Measurements from ENCODE around the gene ZGRF1. TPM values are rescaled to one million over a fixed set of nuclear protein-coding genes. Genes with fewer than 3 reads are reported as not detected.

Gene ZGRF1
- total RNA-seq, 1 donor from 2014 or later: 20.0 TPM

DNA sequence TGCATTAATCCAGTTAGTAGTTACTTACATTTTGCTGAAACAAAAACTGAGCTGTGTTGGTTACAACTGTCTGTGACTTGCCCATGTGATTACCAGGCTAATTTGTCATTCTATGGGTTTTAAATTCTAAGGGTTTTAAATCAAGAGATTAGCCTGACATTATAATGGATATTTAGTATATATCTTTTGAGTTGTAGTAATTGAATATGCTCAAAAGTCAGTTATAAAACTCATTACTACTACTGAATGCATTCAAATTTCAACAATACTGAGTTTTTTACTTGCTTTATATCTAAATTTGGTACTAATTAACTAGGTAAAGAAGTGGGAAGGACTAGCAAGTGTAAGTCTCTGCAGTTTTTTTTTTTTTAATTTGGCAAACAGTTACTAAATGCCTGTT is 14.9 kb upstream of the ZGRF1 start:
- Mint-ChIP-seq H3K27me3 (no peaks in the 10 kb centered on the region), H3K27ac (no peak overlapping the region), H3K9me3 (ENCODE audit: low read depth) (no peaks in the 10 kb centered on the region), H3K36me3 (ENCODE audit: insufficient read depth) (peaks cover 15% of the 10 kb centered on the region), H3K4me1 (ENCODE audit: low read depth) (peaks cover 4% of the 10 kb centered on the region), H3K4me3 (ENCODE audit: low read depth) (no peak overlapping the region)
- TF ChIP-seq, protein P1, sequence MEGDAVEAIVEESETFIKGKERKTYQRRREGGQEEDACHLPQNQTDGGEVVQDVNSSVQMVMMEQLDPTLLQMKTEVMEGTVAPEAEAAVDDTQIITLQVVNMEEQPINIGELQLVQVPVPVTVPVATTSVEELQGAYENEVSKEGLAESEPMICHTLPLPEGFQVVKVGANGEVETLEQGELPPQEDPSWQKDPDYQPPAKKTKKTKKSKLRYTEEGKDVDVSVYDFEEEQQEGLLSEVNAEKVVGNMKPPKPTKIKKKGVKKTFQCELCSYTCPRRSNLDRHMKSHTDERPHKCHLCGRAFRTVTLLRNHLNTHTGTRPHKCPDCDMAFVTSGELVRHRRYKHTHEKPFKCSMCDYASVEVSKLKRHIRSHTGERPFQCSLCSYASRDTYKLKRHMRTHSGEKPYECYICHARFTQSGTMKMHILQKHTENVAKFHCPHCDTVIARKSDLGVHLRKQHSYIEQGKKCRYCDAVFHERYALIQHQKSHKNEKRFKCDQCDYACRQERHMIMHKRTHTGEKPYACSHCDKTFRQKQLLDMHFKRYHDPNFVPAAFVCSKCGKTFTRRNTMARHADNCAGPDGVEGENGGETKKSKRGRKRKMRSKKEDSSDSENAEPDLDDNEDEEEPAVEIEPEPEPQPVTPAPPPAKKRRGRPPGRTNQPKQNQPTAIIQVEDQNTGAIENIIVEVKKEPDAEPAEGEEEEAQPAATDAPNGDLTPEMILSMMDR (IDR thresholded peaks at IDR 0.05; ENCODE audit: unreplicated experiment): no peak
- no peak for DNase-seq (ENCODE audit: low spot score, unreplicated experiment)

DNA sequence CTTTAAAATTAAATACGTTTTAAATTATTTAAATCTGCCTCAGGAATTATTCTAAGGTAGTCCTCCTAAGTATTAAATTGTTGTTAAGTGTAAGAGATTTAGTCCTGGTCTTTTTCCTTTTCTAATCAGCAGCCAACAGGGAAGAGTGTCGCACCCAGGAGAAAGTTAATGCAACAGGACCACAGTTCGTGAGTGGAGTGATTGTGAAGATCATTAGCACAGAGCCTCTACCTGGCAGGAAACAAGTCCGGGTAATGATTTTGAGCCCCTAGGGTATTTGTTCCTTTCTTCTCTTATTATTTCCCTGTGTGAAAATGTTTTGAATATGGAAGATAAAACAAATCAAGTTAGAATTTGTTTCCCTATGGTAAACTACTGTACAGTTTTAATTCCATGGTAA is 13.6 kb upstream of the ZGRF1 start:
- Mint-ChIP-seq H3K27me3 (no peaks in the 10 kb centered on the region), H3K4me3 (ENCODE audit: low read depth) (no peak overlapping the region), H3K27ac (no peak overlapping the region), H3K9me3 (ENCODE audit: low read depth) (no peaks in the 10 kb centered on the region), H3K4me1 (ENCODE audit: low read depth) (peaks cover 4% of the 10 kb centered on the region), H3K36me3 (ENCODE audit: insufficient read depth) (peaks cover 13% of the 10 kb centered on the region)
- TF ChIP-seq, protein P1 (IDR thresholded peaks at IDR 0.05; ENCODE audit: unreplicated experiment): no peak
- DNase-seq (ENCODE audit: low spot score, unreplicated experiment): no peak

DNA sequence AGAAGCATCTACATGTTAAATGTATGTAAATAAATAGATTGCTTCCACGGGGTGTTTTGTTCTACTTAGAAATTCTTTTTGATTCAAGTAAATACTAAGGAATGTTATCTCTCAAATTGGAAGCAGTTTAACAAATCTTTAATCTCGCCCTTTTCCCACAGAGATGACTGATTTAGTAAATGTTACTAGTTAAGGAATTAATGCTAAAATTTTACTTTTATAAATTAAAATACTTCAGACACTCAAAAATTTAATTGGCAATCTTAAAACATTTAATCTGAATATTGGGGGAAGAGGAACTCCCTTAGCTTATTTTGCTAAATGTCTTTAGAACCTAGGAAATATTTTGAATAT is 12.3 kb upstream of the ZGRF1 start:
- TF ChIP-seq, protein P1 (IDR thresholded peaks at IDR 0.05; ENCODE audit: unreplicated experiment): no peak
- Mint-ChIP-seq H3K4me3 (ENCODE audit: low read depth) (no peak overlapping the region), H3K9me3 (ENCODE audit: low read depth) (no peaks in the 10 kb centered on the region), H3K27ac (no peak overlapping the region), H3K36me3 (ENCODE audit: insufficient read depth) (peaks cover 11% of the 10 kb centered on the region), H3K4me1 (ENCODE audit: low read depth) (peaks cover 4% of the 10 kb centered on the region), H3K27me3 (no peaks in the 10 kb centered on the region)
- no peak for DNase-seq (ENCODE audit: low spot score, unreplicated experiment)

DNA sequence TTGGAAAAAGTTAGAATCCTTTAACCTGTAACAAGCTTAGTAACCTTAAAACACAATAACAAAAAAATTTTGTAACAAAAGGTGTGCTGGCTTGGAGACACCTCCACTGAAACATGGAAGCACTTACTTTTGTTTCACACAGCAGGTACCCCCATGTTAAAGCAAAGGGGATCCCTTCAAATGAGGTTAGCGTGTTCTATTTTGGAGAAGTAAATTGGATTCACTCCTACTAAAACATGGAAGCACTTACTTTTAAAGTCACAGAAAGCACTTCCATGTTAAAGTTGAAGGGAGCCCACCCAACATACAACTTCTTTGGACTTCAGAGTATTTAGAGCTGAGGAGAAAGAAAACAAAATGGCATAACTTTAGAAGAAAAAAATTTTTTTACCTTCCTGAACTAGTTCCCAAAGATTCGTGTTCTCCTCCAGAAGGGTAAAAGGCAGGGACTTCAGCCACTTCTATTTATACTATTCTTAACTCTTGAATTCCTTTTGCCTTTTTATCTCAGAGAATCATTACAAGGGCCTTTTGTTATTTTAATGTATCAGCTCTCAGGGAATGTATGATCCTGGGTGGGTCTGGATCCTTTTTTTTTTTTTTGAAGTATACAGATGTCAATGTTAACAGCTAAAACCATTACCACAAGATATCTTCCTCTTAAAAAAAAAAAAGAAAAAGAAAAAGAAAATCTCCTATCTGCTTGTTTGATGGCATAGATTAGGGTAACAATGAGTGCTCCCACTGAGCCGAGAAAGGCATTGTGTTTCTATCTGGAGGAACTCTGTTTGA is 11.8 kb upstream of the ZGRF1 start:
- Mint-ChIP-seq H3K4me1 (ENCODE audit: low read depth) (peaks cover 4% of the 10 kb centered on the region), H3K27ac (no peak overlapping the region), H3K4me3 (ENCODE audit: low read depth) (no peak overlapping the region), H3K27me3 (no peaks in the 10 kb centered on the region), H3K36me3 (ENCODE audit: insufficient read depth) (peaks cover 8% of the 10 kb centered on the region), H3K9me3 (ENCODE audit: low read depth) (no peaks in the 10 kb centered on the region)
- TF ChIP-seq, protein P1 (IDR thresholded peaks at IDR 0.05; ENCODE audit: unreplicated experiment): no peak
- no peak for DNase-seq (ENCODE audit: low spot score, unreplicated experiment)

DNA sequence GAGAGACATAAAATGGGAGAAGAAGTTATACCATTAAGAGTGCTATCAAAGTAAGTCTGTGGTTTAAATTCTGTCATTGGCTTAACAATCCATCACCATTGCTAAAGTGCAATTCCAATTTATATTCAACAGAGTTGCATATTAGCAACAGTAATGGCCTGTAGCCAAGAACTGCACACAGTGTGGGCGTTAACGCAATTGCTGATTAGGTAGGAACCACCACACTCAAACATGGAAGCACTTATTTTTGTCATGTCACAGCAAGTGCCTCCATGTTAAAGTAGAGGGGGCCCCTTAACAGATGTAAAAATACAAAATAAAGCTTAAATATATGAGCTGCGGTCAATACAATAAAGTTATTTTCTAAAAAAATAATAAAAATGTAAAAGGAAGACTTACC is 11.1 kb upstream of the ZGRF1 start:
- Mint-ChIP-seq H3K36me3 (ENCODE audit: insufficient read depth) (peaks cover 8% of the 10 kb centered on the region), H3K4me3 (ENCODE audit: low read depth) (no peak overlapping the region), H3K27me3 (no peaks in the 10 kb centered on the region), H3K9me3 (ENCODE audit: low read depth) (no peaks in the 10 kb centered on the region), H3K27ac (no peak overlapping the region), H3K4me1 (ENCODE audit: low read depth) (peaks cover 4% of the 10 kb centered on the region)
- no peak for DNase-seq (ENCODE audit: low spot score, unreplicated experiment)
- TF ChIP-seq, protein P1 (IDR thresholded peaks at IDR 0.05; ENCODE audit: unreplicated experiment): no peak
